ENCODE results near the gene TCEAL7.
A peak's percentile ranks its signal among the peaks of the same experiment; 100 is the strongest.

DNA sequence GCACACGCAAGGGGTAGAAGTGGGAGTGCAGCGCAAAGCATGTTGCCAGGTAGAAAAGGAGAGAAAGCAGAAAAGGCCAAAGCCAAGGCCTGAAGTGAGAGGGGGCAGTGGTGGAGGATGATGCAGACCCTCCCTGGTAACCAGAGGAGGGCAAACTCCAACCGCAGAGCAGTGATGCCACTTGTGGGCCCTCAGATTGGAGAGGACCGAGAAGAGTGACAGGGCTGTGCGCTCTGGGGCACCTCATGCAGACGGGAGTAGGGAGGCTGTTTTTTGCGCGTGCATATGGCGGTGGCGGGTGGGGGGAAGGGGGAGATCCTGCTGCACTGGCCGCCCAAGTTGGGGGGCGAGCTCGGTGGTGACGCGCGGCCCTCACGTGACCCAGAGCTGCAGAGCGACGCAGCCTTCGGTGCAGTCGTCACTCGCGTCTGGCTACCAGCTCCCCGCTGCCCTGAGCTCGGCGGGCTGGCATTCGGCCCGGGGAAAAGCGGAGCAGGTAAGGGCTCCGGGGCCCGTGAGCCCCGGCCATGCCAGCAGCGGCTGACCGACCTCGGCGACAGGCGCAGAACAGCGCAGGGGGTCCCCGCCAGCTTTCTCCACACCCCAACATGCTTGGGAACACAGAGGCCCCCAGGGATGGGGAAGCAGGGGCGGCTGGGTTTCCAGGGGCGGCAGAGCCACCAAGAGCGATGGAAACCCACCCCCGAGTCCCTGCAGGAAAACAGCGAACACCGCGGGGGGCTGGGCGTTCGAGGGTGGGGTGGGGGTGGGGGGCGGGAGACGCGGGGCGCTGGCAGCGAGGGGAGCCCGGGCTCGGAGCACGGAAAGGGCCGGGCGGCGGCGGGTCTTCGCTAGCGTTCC is 46.3 kb downstream of the TCEAL7 start, which contains the start of gene BEX3:
- TF ChIP-seq, protein P1, sequence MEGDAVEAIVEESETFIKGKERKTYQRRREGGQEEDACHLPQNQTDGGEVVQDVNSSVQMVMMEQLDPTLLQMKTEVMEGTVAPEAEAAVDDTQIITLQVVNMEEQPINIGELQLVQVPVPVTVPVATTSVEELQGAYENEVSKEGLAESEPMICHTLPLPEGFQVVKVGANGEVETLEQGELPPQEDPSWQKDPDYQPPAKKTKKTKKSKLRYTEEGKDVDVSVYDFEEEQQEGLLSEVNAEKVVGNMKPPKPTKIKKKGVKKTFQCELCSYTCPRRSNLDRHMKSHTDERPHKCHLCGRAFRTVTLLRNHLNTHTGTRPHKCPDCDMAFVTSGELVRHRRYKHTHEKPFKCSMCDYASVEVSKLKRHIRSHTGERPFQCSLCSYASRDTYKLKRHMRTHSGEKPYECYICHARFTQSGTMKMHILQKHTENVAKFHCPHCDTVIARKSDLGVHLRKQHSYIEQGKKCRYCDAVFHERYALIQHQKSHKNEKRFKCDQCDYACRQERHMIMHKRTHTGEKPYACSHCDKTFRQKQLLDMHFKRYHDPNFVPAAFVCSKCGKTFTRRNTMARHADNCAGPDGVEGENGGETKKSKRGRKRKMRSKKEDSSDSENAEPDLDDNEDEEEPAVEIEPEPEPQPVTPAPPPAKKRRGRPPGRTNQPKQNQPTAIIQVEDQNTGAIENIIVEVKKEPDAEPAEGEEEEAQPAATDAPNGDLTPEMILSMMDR (IDR thresholded peaks at IDR 0.05), result no peak
- peak; percentile 65 to 83 (median 80) for TF ChIP-seq POLR2A (IDR thresholded peaks at IDR 0.05)
